Measurements from ENCODE around the gene SPATS2L.

GRCh38 chr2:200463452-200463851 lies 157.0 kb downstream of the SPATS2L start:
- no peak for TF ChIP-seq EZH2phosphoT487 (IDR thresholded peaks at IDR 0.05; ENCODE audit: low read depth, severe bottlenecking, unreplicated experiment)
- no peak for TF ChIP-seq CTCF (IDR thresholded peaks at IDR 0.05; ENCODE audit: poor library complexity)
